ENCODE results near the gene WNT9A.

Gene WNT9A

DNA sequence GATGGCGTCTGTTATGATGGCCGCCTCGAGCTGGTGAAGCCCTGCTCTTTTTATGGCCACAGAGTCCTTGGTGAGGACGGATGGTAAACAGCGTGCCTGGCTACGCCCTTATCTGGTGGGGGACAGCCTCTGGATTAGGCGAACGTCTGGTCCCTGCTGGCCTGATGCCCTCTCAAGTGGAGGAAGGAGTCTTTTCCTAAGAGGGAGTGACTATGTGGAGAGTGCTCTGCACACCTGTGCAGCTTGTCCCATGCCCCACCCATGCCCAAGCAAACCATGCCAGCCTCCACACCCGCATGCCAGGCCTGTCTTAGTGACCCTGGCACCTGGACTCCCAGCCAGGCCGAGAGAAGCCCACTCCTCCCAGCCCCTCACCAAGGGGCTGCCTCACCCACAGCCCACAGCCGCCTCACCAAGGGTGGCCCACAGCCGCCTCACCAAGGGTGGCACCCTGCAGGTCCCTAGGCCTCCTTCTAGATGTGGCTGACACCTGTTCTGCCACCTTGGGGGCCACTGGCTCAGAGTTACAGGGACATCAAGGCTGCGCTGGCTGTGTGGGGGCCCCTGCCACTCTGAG, 40.2 kb downstream of the WNT9A start:
- no peak for FAIRE-seq

DNA sequence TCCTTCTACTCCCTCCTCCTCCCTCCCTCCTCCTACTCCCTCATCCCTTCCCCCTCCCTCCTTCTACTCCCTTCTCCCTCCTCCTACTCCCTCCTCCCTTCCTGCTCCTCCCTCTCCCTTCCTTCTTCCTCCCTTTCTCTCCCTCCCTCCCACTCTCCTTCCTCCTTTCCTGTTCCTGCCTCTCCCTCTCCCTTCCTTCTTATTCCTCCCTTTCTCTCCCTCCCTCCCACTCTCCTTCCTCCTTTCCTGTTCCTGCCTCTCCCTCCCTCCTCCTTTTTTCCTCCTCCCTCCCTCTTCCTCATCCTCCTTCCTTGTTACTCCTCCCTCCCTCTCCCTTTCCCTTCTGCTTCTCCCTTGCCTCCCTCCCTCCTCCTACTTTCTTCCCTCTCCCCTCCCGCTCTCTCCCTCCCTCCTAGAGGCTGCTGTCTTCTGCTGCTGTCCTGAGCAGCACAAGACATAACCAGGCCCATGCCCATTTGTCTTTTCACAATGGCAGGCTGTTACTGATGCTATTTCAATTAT, 41.1 kb downstream of the WNT9A start:
- no peak for FAIRE-seq

DNA sequence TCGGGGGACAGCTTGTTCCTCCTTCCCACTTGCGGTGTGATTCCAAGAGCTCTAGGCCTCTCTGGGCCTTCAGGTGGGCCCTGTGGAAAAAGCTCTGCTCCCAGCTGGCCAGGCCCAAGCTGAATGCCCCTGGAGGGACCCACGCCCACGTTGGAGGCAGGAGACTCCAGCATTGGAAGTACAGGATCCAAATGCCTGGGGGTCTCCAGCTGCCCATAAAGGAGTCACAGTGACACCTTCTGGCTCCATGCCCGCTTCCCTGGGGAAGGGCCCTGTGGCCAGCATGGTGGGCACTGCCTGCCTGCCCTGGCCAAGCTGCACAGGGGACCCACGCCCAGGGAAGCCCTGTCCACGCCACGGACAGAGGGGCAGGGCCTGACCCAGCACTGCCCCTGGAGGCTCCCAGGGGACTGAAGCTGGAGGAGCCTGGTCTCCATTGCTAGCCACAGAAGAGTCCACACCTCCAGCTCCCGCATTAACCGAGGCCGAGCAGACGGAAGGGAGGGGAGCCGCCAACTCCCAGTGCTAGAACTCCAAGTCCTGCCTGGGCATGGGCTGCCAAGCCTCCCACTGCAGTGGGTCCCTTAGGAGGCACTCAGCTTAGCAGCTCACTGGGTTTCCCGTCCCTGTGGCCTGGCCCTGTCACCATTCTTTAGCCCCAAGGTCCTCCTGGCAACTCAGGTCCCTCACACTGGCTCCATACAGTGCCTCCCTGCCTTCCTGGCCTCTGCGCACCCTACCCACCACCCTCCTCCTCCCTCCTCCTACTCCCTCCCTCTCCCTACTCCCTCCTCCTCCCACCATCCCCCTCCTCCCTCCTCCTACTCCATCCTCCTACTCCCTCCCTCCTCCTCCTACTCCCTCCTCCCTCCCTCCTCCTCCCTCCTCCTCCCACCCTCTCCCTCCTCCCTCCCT, 41.9 kb downstream of the WNT9A start:
- no peak for FAIRE-seq

DNA sequence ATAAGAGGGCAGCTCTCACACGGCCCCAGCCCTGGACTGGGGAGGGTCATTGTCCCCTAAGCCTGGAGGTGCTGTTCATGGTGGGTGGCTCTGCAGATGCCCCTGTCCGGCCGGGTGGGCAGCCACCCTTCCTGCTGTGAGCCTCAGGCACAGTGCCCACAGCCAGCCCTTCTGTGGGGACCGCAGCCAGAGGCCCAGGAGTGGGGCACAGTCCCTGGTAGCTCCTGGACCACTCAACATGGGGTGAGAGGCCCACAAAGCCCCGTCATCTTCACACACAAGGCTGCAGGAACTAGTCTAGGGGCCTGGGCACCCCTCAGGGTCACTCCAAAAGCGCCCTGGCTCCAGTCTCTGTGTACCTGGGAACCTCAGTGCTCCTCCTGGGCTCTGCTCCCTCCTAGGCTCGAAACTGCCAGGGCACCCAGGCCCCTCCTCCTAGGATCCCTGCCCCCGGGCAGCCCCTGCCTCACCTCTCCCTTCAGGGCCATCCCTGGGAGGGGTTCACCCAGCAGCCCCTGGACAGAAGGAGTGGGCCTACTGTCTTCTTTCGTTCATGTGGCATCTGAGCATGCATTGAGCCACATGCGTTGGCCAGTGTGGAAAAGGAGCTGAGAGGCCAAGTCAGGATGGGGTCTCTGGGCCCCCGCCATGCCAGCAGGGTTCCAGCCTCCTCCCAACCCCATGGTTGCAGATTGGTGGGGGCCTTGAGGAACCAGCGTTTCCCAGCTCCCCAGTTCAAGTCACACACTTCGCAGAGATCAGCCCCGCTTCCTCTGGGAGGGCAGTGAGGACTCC, 43.0 kb downstream of the WNT9A start:
- FAIRE-seq: no peak

DNA sequence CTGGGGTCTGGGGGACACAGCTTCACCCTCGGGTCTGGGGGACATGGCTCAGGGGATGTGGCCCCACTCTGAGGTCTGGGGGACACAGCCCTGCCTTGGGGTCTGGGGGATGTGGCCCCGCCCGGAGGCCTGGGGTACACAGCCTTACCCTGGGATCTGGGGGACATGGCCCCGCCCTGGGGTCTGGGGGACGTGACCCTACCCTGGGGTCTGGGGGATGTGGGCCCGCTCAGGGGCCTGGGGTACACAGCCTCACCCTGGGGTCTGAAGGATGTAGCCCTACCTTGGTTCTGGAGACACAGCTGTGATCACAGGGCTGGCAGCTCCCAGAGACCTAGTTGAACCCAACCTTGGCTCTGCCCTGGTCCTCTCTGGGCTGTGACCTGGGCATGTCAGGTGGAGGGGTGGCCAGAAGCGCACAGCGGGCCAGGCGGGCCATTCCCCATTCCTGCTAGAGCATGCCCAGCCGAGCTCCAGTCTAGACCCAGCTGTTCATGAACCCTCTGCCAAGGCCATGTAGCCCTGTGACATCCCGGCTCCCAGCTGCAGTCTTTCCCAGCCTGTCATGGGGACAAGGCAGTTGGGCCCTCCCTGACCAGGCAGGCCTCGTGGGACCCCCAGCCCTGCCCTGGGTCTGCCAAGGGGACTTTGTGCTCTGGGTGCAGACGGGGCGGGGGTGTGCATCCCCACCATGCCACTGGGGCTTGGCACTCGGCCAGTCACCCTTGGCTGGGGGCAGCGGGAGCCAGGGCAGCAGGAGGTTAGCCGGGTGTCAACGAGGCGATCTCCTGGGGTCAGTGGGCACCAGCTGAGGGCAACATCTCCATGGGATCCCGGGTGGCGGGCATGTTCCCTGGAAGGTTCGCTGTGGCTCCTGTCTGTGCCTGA, 43.9 kb downstream of the WNT9A start:
- FAIRE-seq: no peak

DNA sequence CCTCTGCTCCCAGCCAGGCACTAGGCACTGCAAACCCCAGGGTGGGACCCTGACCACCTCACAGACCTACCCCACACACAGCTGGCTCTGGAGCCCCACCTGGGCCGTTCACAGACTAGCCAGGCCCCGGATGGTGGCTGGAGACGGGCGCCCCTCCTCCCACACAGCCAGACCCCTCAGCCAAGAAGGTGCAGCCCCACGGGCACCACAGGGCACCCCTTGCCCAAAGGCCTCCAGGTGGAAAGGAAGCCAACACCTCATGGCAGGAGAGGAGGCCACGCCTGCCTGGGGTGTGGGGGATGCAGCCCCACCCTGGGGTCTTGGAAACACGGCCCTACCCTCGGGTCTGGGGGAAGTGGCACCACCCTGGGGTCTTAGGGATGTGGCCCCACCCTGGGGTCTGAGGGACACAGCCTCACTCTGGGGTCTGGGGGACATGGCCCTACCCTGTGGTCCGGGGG, 44.6 kb downstream of the WNT9A start:
- FAIRE-seq: no peak

DNA sequence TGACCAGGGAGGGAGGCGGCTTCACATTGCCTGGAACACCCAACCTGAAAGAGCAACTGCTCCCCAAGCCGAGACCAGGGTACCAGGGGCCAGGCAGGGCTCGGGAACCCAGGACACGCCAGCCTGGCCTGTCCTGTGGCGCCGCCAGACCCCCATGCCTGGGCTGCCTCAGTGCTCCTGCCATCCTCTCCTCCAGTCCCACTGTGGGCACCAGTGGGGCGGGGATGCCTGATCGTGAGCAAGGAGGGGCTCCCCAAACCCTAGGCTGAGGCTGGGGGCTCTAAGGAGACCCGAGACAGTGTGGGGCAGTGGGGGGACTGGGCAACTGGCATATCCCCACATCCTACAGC, 45.1 kb downstream of the WNT9A start:
- no peak for FAIRE-seq

DNA sequence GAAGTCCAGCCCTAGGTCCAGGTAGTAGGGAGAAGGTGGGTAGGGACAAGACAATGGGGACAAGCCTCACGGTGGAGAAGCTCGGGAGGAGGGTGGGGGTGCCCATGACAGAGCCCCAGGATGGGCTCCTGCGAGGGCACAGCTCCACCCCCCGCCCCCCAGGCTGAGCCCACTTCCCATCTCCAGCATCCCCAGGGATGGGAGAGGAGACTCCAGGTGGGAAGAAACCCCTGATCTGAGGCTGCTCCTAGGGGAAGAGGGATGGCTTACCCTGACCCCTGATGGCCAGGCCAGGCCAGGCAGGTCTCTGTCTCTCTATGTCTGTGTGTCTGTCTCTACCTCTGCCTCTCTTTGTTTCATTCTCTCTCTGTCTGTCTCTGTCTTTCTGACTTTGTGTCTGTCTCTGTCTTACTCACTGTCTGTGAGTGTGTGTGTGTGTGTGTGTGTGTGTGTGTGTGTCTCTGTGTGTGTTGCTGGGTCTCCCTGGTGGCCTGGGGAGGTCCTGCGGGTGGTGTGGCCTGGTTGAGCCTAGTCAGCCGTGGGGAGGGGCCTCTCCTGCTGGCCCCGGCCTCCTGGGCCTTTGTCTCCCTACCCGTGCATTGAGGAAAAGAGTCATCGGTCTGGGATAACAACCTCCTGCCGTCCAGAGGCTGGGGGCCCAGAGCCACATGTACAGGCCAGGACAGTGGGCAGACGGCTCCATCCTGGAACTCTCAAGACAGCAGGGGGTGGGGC, 45.7 kb downstream of the WNT9A start:
- no peak for FAIRE-seq

DNA sequence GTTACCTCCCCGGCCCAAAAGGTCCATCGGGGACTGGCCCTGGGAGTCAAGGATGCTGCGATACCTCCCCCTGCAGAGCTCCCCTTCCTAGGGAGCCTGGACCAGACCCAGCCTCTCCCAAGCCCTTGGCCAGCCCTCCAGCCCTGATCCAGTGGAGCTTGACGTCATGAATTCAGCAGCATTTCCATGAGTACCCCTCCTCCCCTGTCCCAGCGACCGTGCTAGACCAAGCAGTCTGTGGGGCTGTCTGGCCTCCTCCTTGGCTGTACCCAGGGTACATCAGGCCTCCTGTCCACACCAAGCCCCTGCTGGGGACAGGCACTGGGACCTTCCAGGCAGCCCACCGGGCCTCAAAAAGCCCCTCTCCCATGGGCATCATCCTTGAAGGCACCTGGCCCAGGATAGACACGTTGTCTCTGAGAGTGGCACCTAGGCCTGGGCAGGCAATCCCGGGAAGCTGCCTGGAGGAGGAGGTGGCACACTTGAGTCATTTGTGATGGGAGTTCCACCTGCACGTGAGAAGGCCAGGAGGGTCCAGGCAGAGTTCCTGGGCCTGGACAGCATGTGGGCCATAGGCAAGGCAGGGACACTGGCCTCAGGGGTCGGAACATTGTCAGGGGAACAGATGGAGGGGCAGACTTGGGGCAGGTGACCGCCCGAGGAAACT, 46.4 kb downstream of the WNT9A start:
- no peak for FAIRE-seq

DNA sequence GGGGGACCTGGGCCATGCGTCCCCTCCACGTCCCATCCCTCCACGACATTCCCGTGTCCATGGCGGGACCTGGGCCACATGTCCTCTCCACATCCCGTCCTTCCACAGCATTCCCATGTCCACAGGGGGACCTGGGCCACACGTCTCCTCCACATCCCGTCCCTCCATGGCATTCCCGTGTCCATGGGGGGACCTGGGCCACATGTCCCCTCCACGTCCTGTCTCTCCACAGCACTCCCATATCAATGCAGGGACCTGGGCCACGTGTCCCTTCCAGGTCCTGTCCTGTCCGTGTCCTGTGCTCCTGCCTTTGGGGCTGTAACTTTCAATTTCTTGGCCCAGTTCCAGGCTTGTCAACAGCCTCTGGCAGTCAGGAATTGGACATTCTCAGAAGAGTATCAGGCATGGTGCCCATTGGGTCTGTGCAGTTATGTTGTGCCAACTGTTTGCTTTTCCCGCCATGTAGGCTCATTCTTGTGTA, 47.1 kb downstream of the WNT9A start:
- FAIRE-seq: no peak

DNA sequence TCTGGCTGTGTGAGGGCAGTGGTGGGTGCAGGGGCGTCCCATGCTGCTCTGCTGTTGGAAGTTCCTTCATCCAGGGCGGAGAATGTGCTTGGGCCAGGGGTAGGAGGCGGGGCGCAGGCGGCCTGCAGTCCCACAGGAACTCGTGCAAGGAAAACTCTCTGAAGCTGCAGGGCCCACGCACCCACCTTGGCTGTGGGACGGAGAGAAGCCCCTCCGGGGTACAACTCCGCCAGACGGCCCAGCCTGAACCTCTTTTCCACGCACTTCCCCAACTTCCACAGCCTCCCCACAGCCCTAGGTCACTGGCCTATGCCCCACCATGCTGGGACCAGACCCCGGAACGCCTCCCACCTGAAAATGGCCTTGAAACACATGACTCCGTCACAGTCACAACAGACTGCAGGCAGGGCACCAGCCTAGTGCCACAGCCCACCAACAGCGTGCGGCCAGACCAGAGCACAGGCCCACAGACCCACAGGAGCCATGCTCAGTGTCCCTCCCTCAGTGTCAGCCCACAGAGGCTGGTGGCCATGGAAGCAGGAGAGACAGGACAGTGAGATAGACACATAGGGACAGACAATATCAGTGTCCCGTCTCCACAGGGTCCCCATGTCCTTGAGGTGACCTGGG, 47.8 kb downstream of the WNT9A start:
- FAIRE-seq: no peak

DNA sequence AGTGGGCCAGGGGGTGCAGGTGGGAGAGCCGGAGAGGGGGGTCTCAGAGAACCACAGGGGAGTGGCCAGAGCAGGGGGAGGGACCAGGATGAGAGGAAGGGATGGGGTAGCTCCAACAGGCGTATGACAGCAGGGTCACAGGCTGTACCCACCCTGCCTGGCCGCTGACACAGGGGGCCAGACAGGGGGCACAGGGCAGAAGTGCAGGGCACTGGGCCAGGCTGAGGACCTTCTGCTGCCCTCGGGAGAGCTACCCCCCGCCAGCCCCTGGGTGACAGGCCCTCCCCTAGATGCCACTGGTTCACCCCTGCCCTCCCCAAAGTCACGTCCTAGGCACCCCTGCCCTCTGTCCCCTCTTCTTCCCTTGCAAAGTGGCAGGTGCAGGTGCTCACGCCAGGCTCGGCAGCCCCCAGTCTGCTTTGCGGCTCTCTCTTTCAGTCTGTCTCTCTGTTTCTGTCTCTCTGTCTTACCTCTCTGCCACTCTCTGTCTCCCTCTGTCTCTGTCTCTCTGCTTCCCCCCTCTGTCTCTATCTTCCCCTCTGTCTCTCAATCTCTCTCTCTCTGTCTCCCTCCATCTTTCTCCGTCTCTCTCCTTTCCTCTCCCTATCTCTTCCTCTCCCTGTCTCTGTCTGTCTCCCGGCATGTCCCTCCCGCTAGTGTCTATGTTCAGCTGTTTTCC, 48.5 kb downstream of the WNT9A start:
- no peak for FAIRE-seq

DNA sequence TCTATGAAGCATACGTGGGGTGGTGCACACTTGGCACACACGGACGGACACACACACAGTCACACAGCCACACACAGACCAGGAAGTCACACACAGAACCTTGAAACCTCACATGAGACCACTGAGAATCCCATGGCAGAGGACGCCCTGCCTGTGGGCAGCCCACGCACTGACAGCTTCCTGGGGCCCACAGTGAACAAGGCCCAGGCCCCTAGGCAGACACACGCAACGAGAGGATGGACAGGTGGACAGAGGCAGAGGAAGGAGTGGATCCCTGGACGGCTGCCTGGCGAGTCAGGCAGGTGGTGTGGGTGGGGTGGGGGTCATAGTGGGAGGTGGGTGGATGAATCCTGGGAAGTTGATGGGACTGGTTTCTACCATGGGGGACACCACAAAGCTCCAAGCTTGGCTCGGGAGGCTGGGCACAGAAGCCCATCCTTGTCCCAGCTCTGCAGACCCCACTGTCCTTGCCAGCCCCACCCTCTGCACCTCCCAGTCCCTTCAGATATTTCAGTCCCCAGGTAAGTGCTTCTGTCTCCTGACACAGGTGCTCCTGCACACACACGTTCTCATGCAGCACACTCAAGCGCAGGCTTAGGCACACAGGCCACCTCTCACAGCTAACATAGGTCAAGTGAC, 49.1 kb downstream of the WNT9A start:
- FAIRE-seq: no peak

DNA sequence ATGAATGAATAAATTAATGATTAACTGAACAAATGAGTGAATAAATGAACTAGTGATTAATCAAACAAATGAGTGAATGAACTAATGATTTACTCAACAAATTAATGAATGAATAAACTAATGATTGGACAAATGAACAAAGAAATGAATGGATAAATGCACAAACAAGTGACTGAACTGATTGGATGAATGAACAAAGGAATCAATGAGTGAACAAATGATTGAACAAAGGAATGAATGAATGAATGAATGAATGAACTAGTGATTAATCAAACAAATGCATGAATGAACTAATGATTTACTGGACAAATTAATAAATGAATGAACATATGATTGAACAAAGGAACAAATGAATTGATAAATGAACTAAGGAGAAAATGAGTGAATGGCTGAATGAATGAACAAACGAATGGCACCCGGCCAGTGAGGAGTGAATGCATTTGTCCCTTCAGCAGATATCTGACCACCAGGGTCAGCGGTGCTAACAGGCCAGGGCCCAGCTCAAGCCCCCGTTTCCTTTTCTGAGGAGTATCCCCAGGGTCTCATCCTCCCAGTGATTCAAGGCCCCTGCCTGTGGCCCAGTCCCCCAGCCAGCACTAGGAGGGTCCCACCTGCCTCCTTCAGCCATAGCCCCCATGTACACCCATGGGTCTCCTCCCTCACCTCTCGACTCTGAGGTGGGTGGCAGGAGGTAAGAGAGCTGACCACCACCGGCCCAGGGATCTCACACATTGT, 49.9 kb downstream of the WNT9A start:
- no peak for FAIRE-seq

DNA sequence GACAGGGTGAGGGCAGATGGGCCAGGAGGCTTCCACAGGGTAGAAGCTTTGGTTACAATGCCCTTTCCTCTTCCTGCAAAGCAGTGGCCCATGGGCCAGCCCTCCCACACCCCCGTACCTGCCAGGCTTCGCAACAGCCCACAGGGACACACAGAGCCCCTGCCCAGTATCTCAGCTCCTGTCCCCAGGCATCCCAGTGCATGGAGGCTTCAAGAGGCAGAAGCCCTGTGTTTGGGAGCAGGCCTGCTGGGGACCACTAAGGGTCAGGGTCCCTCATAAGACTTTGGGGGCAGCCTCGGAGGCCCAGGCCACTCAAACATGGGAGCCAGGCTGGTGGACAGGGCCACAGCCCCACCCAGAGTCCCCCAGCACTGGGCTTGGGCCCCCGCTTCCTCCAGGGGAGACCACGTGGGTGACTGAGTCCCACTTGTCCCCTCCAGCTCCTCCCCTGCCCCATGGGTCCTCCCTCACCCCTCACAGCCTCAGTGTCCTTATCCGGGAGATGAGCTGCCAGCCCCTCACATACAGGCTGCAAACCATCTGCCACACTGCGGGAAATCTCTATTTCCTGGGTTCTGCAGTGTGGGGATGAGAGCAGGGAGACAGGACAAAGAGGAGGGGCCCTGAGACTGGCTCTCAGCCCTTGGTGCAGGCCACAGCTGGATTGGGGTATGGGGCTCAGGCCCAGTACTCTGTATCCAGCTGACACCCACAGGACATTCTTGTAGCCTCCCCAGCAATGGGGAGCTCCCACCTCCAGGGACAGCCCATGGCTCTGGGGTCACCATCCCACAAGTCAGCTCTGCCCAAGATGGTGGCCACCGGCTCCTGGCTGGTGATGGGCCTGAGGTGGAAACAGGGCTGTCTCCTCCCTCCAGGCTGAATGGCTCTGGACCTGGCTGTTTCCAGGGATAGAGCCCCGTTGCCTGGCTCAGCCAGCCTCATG, 50.7 kb downstream of the WNT9A start:
- FAIRE-seq: no peak

DNA sequence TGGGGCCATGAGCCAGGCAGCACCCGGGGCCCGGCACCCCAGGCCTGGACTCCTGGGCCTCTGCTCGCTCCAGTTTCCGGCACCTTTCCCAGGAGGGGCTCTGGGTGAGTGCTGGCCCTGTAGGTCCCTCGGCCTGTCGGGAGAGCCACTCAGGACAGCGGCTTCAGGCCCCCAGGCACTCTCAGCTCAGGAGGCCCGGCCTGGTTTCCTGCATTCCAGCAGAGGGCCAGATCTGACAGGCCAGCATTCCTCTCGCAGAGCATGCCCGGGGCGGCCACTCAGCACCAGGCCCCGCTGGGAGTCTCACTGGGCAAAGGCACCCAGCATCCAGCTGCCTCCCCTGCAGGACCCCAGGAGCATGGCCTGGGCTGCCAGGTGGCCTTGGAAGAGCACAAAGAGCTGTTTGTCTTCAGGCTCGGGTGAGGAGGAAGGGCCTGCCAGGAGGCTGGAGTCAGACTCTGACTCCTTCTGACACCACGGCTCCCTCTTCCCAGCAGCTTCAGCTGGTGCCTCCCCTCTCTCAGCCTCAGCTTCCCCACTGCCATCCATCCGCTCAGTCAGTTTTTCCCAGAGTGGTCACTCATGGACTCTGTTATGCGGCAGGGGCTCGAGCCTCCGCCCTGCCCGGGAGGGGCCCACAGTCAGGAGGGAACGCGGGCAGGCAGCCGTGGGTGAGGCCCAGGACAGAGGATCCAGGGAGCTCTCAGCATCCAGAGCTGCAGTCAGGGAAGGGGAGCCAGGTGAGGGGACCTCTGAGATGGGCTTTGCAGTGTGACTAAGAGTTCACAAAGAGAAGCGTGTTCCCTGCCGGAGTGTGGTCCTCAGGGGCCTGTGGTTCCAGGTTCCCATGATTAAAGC, 51.7 kb downstream of the WNT9A start:
- no peak for FAIRE-seq

All from G401.6 (cell line).